GM19463 (cell line): ENCODE measurements around the gene EXTL1.
"Not testable (repeated sequence)": the region's sequence is repeated elsewhere in the genome, so short reads cannot be mapped to it uniquely, and the experiment has no call there.

Experiments used
- ATAC-seq: cut with Tn5 transposase; IDR thresholded peaks from one replicate; pipeline ENCODE4 v1.9.1; 2021; ENCODE audit warnings: mild to moderate bottlenecking, moderate library complexity; ENCODE audit not compliant: unreplicated experiment

The EXTL1 gene, protein sequence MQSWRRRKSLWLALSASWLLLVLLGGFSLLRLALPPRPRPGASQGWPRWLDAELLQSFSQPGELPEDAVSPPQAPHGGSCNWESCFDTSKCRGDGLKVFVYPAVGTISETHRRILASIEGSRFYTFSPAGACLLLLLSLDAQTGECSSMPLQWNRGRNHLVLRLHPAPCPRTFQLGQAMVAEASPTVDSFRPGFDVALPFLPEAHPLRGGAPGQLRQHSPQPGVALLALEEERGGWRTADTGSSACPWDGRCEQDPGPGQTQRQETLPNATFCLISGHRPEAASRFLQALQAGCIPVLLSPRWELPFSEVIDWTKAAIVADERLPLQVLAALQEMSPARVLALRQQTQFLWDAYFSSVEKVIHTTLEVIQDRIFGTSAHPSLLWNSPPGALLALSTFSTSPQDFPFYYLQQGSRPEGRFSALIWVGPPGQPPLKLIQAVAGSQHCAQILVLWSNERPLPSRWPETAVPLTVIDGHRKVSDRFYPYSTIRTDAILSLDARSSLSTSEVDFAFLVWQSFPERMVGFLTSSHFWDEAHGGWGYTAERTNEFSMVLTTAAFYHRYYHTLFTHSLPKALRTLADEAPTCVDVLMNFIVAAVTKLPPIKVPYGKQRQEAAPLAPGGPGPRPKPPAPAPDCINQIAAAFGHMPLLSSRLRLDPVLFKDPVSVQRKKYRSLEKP

DNA sequence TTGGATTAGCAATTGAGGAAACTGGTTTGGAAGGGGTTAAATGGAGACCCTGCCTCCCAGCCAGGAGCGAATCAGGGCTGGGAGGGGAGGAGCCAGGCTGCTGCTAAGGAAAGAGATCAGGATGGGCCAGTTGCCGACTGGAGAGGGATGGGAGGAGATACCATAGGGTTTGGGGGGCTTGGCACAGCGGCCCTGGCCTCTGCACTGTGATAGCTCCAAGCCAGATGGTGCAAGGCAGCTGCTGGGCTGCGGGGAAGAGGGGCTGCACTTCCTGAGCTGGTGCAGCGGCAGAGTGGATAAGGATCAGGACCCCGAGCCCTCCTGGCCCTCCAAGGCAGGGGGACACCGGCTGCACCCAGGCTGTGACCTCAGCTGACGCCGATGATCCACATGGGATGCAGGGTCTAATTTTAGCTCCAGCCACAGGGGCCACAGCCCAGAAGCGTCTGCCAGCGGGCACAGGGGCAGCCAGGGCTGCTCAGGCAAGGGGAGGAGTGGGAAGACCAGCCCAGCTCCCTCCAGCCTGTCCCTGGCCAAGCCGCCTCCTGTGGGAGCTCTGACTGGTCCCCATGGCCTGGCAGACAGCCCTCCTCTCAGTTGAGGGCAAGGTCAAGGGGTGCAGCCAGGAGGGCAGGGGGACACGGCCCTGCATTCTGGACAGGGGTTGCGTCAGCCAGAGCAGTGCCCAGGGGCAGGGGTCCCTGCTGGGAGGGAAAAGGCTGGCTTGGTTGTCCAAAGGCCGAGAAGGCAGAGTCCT lies at the start of gene EXTL1:
EXTL1 (plus strand) TSS at position 129 of the 757 bp plus-strand sequence. CDS start 872 bp downstream, outside the sequence.
- no peak for ATAC-seq

DNA sequence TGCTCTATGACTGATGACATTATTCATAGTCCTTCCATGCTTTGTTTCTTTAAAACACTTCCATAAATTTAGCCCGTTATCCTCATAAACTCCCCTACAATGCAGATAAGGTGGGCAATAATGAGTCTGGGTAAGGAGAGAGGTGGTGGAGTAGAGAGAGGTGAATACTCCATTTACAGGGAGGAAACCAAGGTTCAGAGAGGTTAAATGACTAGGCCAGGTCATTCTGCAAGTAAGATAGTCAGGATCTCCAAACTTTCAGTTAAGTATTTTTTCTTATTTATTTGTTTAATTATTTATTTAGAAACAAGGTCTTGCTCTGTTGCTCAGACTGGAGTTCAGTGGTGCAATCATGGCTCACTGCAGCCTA lies 49.8 kb upstream of the EXTL1 start:
- no peak for ATAC-seq

DNA sequence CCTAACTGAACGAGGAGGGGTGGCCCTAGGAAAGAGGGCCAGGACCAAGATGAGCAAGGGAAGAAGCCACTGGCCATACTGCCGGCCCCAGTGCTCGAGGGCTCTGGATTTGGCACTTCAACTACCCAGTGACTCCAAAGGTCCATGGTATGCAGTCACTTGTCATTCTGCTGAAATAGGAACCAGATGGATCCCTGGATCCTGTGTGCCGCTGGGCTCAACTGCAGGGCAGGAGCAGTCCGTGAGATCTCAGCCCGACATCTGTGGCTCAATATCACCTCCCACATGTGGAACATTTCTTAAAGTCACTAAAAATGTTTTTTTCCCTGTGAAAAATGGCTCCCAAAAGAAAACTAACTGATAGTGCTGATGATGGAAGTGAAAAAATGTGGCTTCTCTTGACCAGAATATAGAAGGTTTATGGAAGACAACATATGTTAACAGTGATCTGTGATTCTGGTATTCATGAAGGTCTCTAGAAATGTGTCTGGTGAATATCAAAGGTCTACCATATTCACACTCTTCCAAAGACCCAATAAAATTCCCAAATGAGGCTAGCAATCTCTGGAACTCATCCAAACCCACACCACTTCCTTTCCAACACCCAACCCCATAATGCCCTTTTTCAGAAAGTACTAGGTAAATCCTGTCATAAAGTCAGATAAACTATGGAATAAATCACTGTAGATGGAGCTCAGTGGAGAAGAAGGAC lies 47.8 kb upstream of the EXTL1 start:
- no peak for ATAC-seq

DNA sequence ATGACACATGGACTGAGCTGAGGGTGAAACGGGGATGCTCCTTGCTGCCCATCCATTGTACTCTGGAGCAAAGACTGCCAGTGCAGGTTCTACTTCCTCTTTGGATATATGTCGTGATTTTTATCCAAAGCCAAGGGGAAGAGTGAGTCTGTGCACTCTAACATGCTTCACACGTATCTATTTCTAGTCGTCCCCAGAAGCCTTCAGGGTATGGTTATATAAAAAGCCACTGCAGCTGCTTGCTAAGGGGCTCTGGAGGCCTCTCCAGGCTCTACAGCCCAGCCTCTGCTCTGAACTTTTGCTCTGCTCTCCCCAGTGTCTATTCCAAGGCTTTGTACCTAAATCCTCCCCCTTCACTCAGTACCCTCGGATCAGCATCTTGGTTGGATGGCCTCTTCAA lies 43.8 kb upstream of the EXTL1 start:
- ATAC-seq: no peak

DNA sequence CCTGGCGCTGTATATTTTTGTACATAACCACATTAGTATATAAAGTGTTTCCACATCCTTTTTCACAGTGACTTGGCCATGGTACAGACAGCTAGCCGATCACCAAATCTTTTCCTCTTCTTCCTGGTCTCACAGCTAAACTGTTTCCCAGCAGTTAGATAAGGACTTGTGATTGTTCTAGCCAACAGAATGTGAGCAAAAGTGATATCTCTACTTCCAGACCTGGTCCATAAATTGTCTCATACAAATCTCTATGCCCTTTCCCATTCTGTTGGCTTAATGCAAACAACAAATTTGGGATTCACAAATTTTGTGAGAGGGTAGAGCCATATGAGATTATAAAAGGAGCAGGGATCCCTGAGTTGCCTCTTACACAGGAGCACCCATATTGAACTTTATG lies 43.2 kb upstream of the EXTL1 start:
- ATAC-seq: no peak

DNA sequence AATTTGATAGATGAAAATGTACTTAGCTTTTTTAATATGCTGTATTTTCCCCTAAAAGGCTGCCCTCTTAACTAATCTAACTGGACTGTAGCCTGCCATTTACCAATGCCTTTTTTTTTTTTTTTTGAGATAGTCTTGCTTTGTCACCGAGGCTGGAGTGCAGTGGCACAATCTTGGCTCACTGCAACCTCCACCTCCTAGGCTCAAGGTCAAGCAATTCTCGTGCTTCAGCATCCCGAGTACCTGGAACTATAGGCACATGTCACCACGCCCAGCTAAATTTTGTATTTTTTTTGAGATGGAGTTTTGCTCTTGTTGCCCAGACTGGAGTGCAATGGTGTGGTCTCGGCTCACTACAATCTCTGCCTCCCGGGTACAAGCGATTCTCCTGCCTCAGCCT lies 42.4 kb upstream of the EXTL1 start:
- no peak for ATAC-seq

DNA sequence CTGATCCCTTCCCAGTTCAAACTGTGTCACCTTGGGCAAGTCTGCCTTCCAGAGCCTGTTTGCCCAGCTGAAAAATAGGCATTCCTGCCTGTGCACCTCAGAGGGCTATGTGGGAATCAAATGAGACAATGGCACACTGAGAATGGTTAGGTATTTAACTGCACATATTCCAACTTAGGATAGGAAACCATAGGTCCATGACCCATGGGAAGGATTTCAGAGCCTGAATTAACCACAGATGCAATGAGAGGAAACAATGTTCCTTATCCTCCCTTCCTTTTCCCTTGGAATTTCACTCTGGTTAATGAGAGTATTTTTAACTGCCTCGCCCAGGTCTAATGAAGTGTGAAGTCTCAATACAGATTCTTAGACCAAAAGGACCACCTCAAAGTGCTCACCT lies 36.4 kb upstream of the EXTL1 start:
- ATAC-seq: no peak

DNA sequence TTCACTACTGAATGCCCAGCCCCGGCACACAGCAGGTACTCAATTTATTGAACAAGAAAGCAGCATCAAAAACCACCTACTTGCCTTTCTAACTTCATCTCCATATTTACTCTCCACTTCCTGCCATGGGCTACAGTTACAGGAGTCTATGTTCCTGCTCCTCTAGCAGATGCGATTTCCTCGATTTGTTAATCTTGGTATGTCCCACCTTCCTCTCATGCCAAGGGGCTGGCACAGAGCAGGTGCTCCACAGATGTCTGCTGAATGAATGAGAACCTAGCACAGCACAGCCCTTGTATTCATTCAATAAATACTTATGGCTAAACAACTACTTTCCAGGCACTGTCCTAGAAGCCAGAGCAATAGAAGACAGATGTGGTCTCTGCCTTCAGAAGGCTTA lies 35.9 kb upstream of the EXTL1 start:
- no peak for ATAC-seq

DNA sequence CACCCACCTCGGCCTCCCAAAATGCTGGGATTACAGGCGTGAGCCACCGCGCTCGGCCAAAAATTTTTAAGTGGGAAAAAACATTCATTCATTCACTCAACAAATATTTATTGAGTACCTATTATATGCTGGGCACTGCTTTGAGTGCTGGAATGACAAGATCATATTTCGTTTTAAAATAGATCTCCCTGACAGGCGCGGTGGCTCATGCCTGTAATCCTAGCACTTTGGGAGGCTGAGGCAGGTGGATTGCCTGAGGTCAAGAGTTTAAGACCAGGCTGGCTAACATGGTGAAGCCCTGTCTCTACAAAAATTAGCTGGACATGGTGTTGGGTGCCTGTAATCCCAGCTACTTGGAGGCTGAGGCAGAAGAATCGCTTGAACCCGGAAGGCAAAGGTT lies 34.8 kb upstream of the EXTL1 start:
- ATAC-seq: not testable (repeated sequence)

DNA sequence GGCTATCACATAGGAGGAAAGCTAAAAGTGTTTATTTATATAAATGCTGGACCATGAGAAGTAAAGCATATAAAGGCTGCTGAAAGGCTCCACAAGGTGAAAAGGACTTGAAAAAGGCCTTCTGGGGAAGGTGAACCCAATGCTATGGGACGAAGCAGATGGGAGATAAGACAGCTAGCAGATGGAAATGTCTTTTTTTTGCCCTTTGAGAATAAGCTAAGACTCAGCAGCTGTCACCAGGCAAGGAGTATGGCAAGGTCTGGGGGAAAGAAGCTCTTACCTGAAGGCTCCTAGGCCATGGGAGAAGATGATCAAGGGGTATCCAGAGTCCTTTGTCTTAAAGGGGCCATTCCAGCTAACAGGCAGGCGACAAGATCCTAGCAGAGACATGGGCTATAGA lies 33.6 kb upstream of the EXTL1 start:
- no peak for ATAC-seq

DNA sequence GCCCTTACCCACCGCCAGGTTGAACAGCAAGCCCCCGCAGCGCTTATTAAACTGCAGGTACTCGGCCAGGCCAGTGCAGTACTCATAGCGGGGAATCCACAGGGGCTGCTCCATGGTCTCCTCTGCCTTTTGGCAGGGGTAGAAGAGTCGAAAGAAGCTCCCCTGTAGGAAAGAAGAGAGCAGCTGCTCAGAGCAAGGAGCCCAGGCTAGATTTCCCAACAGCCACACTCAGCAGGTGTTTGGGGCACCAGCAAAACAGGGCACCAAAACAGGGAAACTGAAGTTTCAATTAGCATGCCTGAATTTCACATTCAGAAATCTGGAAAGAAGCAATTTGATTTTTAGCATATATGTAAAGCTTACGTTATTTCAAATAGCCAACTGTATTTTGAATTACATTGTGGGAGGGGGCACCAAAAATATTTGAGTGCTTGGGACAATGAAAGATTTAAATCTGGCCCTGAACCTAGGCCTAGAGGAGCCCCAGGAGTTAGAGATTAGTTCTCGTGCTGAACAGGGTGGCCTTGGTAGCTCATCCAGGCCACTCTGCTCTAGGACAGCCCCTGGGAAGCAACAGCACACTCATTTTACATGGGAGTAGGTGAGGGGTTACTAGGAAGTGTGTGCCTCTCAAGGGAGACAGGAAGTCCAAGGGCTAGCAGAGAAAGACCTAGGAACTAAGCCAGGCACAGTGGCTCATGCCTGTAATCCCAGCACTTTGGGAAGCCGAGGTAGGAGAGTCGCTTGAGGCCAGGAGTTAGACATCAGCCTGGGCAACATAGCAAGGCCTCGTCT lies 31.9 kb upstream of the EXTL1 start:
- ATAC-seq: no peak

DNA sequence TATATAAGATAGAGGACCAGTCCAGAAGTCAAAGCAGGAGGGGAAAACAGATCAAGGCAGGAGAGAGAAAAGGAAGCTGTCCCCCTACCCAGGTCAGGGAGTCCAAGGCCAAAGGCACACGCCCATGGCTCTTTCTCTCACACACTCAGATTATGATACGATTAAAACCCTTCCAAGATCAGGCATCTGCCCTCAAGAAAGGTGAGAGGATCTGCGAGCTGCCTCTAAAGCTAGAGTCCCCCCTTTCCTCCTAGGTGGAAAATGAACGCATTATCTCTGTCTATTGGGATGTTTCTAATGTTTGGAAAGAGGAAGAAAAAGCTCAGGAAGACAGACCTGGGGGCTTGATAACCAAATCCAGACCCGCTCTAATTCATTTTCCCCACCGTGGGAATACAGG lies 31.3 kb upstream of the EXTL1 start:
- ATAC-seq: no peak

DNA sequence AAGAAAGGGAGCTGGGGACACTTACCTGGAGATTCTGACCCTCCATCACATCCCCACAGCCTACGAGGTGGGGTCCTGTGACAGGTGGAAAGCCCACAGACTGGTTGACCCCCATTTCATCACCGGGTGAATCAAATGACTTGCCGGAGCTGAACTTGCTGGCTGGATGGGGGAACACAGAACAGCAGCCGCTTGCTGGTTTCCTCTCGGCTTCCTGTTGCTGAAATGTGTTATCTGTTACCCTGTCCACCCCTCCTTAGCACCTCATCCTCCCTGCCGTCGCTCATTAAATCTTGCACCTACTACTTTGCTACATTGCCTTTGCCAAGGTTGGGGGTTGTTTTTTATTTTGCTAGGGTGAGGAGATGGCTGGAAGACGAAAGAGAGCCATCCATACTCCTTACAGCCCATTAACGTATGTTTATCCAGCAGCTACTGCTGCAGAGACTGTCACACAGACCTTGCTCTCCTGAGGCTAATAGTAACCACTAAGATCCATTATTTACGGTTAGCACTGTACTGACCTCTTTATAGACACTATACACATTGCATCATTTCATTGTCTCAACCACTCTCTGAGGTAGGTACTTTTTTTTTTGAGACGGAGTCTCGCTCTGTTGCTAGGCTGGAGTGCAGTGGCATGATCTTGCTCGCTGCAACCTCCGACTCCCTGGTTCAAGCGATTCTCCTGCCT lies 30.7 kb upstream of the EXTL1 start:
- ATAC-seq: no peak

DNA sequence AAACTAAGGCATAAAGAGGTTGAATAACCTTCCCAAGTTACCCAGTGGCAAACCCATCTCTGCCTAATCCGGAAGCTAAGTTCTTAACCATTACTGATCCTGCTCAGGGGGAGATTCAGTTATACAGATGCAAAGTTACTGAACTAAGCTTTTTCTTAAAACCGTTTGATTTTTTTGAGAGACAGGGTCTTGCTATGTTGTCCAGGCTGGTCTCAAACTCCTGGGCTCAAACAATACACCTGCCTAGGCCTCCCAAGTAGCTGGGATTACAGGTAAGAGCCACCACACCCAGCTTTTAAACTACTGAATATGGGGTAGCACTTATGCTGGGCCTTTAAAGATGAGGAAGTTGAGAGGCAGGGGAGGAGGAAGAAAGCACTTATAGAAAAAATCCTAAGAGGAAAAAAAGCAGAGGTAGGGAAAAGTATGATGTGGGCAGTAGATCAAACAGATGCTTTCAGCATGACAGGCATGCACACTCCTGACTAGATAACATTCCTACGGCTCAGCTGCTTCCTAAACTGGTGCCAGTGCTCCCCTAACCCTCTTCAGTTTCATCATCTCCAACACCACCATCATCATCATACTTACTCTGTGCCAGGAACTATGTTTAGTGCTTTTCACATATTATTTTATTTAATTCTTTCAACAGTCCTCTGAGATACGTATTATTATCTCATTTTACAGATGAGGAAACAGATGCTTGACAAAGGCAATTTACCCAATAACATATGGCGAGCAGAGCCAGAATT lies 29.5 kb upstream of the EXTL1 start:
- ATAC-seq: no peak

DNA sequence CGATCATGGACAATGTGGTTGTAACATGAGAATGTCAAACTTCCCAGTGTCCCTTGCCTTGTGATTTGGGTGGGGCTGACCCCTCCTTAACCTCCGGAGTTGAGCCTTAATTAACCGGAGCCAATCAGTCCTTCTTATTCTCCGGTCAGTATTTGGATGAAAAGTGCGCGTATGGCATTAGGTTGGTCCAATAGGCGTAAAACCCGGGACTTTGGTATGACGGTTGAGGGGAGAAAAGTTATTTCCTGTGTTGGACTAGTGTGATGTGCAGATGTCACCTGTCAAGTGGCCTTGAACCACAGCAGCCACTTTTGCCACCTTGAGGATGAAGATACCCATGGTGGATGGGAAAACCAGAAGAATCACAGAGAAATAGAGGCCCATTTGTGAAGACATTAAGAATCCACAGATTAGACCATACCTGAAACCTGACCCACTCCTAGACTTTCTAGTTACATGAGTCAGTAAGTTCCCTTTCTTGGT lies 28.8 kb upstream of the EXTL1 start:
- ATAC-seq: no peak

DNA sequence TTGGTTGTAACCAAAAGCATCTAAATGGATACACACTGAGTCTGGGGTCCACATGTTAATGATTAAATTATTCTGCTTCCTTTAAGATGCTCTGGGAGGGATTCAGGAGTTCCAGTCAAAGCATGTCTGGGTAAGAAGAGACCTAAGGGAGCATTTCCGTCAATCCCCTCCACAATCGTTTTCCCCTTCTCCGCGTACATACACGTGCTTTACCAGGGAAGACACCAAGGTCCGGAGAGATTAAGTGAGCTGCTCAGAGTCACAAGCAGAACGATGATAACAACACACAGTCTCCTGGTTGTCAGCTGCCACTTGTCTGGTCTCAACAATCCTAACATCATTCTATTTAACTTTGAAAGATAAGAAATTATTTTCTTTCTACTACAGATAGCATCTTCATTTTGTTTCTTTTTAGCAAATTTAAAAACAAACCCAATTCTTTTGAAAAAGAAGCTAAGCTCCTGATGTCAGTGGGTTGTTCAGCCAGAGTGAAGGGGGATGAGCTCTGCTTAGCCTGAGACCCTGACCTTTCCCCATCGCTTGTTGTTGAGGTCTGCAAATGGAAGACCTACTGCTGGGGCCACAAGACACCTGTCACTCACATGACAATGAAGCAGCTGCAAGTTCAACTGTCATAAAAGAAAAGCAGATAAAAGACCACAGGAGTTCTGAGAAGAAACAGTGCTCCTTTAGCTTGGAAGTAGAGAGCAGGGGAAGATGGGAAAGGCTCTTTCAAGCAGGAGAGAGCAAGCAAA lies 28.2 kb upstream of the EXTL1 start:
- ATAC-seq: no peak

DNA sequence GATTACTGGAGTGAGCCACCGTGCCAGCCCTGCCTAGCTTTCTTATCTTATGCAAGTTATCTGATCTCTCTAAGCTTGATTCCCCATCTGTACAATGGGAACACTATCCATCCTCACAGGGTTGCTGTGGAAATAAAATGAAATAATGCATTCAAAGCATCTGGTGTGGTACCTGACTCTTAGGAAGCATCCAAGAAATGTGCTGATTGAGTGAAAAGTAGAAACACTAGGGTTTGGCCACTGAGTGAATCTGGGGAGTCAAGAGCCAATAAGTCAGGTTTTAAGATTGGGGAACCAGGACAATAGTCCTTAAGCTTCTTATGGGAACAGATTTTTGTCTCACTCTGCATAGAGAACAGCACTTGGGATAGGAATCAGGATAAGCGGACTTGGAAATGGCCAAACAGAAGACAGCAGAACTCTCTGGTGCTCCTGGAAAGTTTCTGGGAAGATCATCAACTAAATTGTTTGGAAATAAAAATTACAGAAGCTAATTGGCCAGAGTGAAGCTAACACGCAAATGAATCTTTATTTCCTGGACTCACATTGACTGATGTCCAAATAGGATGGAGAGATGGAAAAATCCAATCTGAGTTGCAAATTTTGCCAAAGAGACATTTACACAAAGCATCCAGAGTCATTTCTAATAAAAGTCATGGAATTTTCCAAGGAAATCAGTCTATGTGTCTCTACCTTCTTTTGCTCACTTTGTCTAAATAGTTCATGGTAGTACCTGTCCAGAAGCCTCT lies 27.0 kb upstream of the EXTL1 start:
- ATAC-seq: no peak
